K562 (cell line): Measurements from ENCODE around the gene PAK1IP1. TPM values are rescaled to one million over a fixed set of nuclear protein-coding genes. Genes with fewer than 3 reads are reported as not detected.

ENCODE experiments used
- CBX5 ChIP-seq: IDR thresholded peaks from 2 replicates; pipeline ENCODE4 v1.6.1; 2014; ENCODE audit warnings: low read depth, borderline replicate concordance
- ILK ChIP-seq: fragments of 450-650 bp; IDR thresholded peaks from 2 replicates; pipeline ENCODE4 v1.6.1; 2016; ENCODE audit warnings: missing genetic modification characterization, low read depth, mild to moderate bottlenecking, missing compliant biosample characterization, moderate library complexity, borderline replicate concordance
- MECOM ChIP-seq: fragments of 250-450 bp; sonication (Bioruptor Pico); IDR thresholded peaks from 2 replicates; pipeline ENCODE4 v1.8.0; 2022; ENCODE audit warnings: inconsistent platforms
- NR1H2 ChIP-seq: sonication (generic); formaldehyde crosslinking; IDR thresholded peaks from 2 replicates; pipeline ENCODE4 v1.4.0; 2020; ENCODE audit warnings: mild to moderate bottlenecking, missing genetic modification reagents
- POLR3G ChIP-seq: IDR thresholded peaks from 2 replicates; pipeline ENCODE4 v1.6.1; 2011; ENCODE audit not compliant: insufficient read length, insufficient replicate concordance; ENCODE audit errors: extremely low read depth
- RBM25 ChIP-seq: fragments of 200-400 bp; formaldehyde crosslinking; IDR thresholded peaks from 2 replicates; pipeline ENCODE4 v1.6.1; 2018; ENCODE audit warnings: low read length, low read depth, moderate library complexity; ENCODE audit not compliant: severe bottlenecking
- ZNF121 ChIP-seq: sonication (generic); formaldehyde crosslinking; conservative IDR thresholded peaks from 2 replicates; pipeline ENCODE4 v1.8.0; 2022; ENCODE audit warnings: missing genetic modification reagents
- polyA plus RNA-seq, 8 experiments: library from polyadenylated mRNA; depleted of rRNA in 4 of 8; stranded (reverse) in 5 of 8; unstranded in 3 of 8; fragments of >200 nt; fragmentation: Nextera tagmentation in 2 of 8; fragmentation: Illumina TruSeq in 1 of 8; extraction: Ambion mirVana in 2 of 8; extraction: Trizol in 1 of 8; gene quantifications; 2 replicates each; pipeline versions ENCODE4 v1.2.1 to v1.2.3, GENCODE V29; 2011 to 2014; ENCODE audit warnings: inconsistent platforms in 1 of 8, missing spikeins in 1 of 8
- total RNA-seq, 7 experiments: library from RNA; depleted of rRNA in 6 of 7; stranded (reverse); fragments of >200 nt in 6 of 7; fragmentation: Illumina TruSeq in 2 of 7; extraction: Trizol in 2 of 7; gene quantifications; 2 replicates each; pipeline versions ENCODE4 v1.2.1 to v1.2.3, GENCODE V29; 2011 to 2021; ENCODE audit warnings: low replicate concordance in 1 of 7
- TF ChIP-seq, protein P1 (sequence below): IDR thresholded peaks from 2 replicates; pipeline ENCODE4 v1.6.1; 2016; ENCODE audit warnings: missing genetic modification characterization, missing compliant biosample characterization
- TF ChIP-seq, protein P2 (sequence below): sonication (generic); formaldehyde crosslinking; IDR thresholded peaks from 2 replicates; pipeline ENCODE4 v1.8.1; 2023; ENCODE audit warnings: mild to moderate bottlenecking, missing genetic modification reagents
- TF ChIP-seq, protein P3 (sequence below), 3 experiments: IDR thresholded peaks in 2 of 3; conservative IDR thresholded peaks in 1 of 3; 2 replicates each; pipeline ENCODE4 v1.5.1; 2011 to 2012; ENCODE audit warnings: low read length in 3 of 3, mild to moderate bottlenecking in 3 of 3, control low read depth in 2 of 3, improper control_type of control experiment in 1 of 3, inconsistent platforms in 1 of 3, low read depth in 1 of 3, mixed read lengths in 1 of 3, moderate library complexity in 1 of 3; ENCODE audit not compliant: insufficient read depth in 2 of 3
- TF ChIP-seq, protein P4 (sequence below): sonication (generic); formaldehyde crosslinking; IDR thresholded peaks from 2 replicates; pipeline ENCODE4 v1.8.1; 2023; ENCODE audit warnings: mild to moderate bottlenecking, missing genetic modification reagents
- TF ChIP-seq, protein P5 (sequence below): IDR thresholded peaks from 2 replicates; pipeline ENCODE4 v1.6.1; 2012; ENCODE audit warnings: low read depth, low read length, improper control_type of control experiment, borderline replicate concordance
- TF ChIP-seq, protein P6 (sequence below): fragments of 250-450 bp; sonication (Bioruptor Pico); IDR thresholded peaks from 2 replicates; pipeline ENCODE4 v1.4.0; 2020; ENCODE audit warnings: mild to moderate bottlenecking, moderate library complexity

The PAK1IP1 gene
- total and polyA plus RNA-seq, 9 of the 15 experiments (the other 6 are each of a cell fraction or from before 2014, with no cell fraction given): 50.0 to 200 (median 87.0) TPM

DNA sequence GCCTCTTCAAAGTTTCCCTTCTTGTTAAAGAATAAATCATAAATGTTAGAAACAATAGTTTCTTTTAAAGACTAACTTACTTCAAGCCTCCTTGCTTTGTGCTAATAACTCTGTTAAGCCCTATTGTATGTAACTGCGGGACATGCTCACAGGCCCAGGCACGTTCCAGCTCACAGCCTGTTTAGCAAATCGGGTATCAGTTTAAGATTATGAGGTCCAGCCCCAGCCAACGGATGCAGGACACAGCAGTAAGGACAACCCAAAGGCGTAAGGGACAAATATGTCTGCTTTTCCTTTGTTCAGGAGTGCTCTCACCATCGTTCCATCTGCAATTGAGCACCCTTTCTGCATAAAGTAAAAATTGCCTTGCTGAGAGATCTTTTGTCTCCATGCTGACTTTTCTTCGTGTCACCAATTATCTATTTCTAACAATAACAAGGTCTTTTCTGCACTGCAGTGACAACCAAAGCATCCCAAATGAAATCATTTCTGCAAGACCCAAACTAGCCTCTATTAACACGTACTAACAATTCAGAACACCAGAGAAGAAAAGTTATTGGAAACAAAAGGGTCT, 1.7 kb upstream of the PAK1IP1 start (continued):
- TF ChIP-seq, protein P1, sequence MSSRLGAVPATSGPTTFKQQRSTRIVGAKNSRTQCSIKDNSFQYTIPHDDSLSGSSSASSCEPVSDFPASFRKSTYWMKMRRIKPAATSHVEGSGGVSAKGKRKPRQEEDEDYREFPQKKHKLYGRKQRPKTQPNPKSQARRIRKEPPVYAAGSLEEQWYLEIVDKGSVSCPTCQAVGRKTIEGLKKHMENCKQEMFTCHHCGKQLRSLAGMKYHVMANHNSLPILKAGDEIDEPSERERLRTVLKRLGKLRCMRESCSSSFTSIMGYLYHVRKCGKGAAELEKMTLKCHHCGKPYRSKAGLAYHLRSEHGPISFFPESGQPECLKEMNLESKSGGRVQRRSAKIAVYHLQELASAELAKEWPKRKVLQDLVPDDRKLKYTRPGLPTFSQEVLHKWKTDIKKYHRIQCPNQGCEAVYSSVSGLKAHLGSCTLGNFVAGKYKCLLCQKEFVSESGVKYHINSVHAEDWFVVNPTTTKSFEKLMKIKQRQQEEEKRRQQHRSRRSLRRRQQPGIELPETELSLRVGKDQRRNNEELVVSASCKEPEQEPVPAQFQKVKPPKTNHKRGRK: no peak
- TF ChIP-seq RBM25 (no peak), POLR3G (no peak), MECOM (CRISPR knock-in tag) (no peak), ZNF121 (no peak), CBX5 (peak; percentile 75; the same call in 1 of the 2 replicates), NR1H2 (CRISPR knock-in tag) (no peak), ILK (tag) (no peak)
- TF ChIP-seq, protein P2, sequence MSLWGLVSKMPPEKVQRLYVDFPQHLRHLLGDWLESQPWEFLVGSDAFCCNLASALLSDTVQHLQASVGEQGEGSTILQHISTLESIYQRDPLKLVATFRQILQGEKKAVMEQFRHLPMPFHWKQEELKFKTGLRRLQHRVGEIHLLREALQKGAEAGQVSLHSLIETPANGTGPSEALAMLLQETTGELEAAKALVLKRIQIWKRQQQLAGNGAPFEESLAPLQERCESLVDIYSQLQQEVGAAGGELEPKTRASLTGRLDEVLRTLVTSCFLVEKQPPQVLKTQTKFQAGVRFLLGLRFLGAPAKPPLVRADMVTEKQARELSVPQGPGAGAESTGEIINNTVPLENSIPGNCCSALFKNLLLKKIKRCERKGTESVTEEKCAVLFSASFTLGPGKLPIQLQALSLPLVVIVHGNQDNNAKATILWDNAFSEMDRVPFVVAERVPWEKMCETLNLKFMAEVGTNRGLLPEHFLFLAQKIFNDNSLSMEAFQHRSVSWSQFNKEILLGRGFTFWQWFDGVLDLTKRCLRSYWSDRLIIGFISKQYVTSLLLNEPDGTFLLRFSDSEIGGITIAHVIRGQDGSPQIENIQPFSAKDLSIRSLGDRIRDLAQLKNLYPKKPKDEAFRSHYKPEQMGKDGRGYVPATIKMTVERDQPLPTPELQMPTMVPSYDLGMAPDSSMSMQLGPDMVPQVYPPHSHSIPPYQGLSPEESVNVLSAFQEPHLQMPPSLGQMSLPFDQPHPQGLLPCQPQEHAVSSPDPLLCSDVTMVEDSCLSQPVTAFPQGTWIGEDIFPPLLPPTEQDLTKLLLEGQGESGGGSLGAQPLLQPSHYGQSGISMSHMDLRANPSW (CRISPR knock-in tag): peak; percentile 55; the same call in 1 of the 2 replicates
- TF ChIP-seq, protein P3, sequence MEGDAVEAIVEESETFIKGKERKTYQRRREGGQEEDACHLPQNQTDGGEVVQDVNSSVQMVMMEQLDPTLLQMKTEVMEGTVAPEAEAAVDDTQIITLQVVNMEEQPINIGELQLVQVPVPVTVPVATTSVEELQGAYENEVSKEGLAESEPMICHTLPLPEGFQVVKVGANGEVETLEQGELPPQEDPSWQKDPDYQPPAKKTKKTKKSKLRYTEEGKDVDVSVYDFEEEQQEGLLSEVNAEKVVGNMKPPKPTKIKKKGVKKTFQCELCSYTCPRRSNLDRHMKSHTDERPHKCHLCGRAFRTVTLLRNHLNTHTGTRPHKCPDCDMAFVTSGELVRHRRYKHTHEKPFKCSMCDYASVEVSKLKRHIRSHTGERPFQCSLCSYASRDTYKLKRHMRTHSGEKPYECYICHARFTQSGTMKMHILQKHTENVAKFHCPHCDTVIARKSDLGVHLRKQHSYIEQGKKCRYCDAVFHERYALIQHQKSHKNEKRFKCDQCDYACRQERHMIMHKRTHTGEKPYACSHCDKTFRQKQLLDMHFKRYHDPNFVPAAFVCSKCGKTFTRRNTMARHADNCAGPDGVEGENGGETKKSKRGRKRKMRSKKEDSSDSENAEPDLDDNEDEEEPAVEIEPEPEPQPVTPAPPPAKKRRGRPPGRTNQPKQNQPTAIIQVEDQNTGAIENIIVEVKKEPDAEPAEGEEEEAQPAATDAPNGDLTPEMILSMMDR (IDR thresholded peaks at IDR 0.05 in 2 of 3, conservative IDR thresholded peaks at IDR 0.05 in 1 of 3; ENCODE audit: insufficient read depth in 2 of 3, low read depth in 1 of 3, low read length in 3 of 3): no peak
- TF ChIP-seq, protein P4, sequence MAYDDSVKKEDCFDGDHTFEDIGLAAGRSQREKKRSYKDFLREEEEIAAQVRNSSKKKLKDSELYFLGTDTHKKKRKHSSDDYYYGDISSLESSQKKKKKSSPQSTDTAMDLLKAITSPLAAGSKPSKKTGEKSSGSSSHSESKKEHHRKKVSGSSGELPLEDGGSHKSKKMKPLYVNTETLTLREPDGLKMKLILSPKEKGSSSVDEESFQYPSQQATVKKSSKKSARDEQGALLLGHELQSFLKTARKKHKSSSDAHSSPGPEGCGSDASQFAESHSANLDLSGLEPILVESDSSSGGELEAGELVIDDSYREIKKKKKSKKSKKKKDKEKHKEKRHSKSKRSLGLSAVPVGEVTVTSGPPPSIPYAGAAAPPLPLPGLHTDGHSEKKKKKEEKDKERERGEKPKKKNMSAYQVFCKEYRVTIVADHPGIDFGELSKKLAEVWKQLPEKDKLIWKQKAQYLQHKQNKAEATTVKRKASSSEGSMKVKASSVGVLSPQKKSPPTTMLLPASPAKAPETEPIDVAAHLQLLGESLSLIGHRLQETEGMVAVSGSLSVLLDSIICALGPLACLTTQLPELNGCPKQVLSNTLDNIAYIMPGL (CRISPR knock-in tag): no peak
- TF ChIP-seq, protein P5, sequence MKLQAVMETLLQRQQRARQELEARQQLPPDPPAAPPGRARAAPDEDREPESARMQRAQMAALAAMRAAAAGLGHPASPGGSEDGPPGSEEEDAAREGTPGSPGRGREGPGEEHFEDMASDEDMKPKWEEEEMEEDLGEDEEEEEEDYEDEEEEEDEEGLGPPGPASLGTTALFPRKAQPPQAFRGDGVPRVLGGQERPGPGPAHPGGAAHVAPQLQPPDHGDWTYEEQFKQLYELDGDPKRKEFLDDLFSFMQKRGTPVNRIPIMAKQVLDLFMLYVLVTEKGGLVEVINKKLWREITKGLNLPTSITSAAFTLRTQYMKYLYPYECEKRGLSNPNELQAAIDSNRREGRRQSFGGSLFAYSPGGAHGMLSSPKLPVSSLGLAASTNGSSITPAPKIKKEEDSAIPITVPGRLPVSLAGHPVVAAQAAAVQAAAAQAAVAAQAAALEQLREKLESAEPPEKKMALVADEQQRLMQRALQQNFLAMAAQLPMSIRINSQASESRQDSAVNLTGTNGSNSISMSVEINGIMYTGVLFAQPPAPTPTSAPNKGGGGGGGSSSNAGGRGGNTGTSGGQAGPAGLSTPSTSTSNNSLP: no peak
- TF ChIP-seq, protein P6, sequence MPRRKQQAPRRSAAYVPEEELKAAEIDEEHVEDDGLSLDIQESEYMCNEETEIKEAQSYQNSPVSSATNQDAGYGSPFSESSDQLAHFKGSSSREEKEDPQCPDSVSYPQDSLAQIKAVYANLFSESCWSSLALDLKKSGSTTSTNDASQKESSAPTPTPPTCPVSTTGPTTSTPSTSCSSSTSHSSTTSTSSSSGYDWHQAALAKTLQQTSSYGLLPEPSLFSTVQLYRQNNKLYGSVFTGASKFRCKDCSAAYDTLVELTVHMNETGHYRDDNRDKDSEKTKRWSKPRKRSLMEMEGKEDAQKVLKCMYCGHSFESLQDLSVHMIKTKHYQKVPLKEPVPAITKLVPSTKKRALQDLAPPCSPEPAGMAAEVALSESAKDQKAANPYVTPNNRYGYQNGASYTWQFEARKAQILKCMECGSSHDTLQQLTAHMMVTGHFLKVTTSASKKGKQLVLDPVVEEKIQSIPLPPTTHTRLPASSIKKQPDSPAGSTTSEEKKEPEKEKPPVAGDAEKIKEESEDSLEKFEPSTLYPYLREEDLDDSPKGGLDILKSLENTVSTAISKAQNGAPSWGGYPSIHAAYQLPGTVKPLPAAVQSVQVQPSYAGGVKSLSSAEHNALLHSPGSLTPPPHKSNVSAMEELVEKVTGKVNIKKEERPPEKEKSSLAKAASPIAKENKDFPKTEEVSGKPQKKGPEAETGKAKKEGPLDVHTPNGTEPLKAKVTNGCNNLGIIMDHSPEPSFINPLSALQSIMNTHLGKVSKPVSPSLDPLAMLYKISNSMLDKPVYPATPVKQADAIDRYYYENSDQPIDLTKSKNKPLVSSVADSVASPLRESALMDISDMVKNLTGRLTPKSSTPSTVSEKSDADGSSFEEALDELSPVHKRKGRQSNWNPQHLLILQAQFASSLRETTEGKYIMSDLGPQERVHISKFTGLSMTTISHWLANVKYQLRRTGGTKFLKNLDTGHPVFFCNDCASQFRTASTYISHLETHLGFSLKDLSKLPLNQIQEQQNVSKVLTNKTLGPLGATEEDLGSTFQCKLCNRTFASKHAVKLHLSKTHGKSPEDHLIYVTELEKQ (CRISPR knock-in tag): no peak
